K562 (cell line): ENCODE measurements around the gene SNUPN. TPM values are rescaled to one million over a fixed set of nuclear protein-coding genes. Genes with fewer than 3 reads are reported as not detected.

ENCODE experiments used
- CCNT2 ChIP-seq: IDR thresholded peaks from 2 replicates; pipeline ENCODE4 v1.6.1; 2011; ENCODE audit warnings: borderline replicate concordance, low read depth, mild to moderate bottlenecking, moderate library complexity, mixed read lengths, low read length; ENCODE audit not compliant: insufficient read length; ENCODE audit errors: extremely low read depth
- CEBPB ChIP-seq: fragments of 450-650 bp; IDR thresholded peaks from 2 replicates; pipeline ENCODE4 v1.6.1; 2016; ENCODE audit warnings: missing genetic modification characterization, missing compliant biosample characterization
- ESRRA ChIP-seq: fragments of 450-650 bp; IDR thresholded peaks from 2 replicates; pipeline ENCODE4 v1.6.1; 2014; ENCODE audit warnings: low read depth, mild to moderate bottlenecking, moderate library complexity, borderline replicate concordance
- HINFP ChIP-seq: fragments of 450-650 bp; conservative IDR thresholded peaks from 2 replicates; pipeline ENCODE4 v1.6.1; 2016; ENCODE audit warnings: missing genetic modification characterization, low read depth, mild to moderate bottlenecking, control low read depth, missing compliant biosample characterization
- MED1 ChIP-seq: sonication (generic); formaldehyde crosslinking; IDR thresholded peaks from 2 replicates; pipeline ENCODE4 v1.8.1; 2023; ENCODE audit warnings: missing genetic modification reagents, borderline replicate concordance
- PRMT5 ChIP-seq: sonication (generic); formaldehyde crosslinking; IDR thresholded peaks from 2 replicates; pipeline ENCODE4 v1.5.0; 2020; ENCODE audit warnings: missing genetic modification reagents
- RCOR1 ChIP-seq, 2 experiments: IDR thresholded peaks; 2 replicates each; pipeline ENCODE4 v1.6.1; 2012; ENCODE audit warnings: low read depth in 2 of 2, low read length in 2 of 2, borderline replicate concordance in 1 of 2, improper control_type of control experiment in 1 of 2
- RFX1 ChIP-seq: fragments of 450-650 bp; IDR thresholded peaks from 2 replicates; pipeline ENCODE4 v1.6.1; 2016; ENCODE audit warnings: mild to moderate bottlenecking, moderate library complexity
- SMARCA4 ChIP-seq: fragments of 450-650 bp; IDR thresholded peaks from 2 replicates; pipeline ENCODE4 v1.6.1; 2016
- ZNF316 ChIP-seq: fragments of 450-650 bp; IDR thresholded peaks from 2 replicates; pipeline ENCODE4 v1.6.1; 2016
- ZNF449 ChIP-seq: fragments of 250-450 bp; sonication (Bioruptor Pico); IDR thresholded peaks from 2 replicates; pipeline ENCODE4 v1.8.0; 2022; ENCODE audit warnings: moderate library complexity, mild to moderate bottlenecking, inconsistent platforms
- ZNF592 ChIP-seq: fragments of 450-650 bp; IDR thresholded peaks from 2 replicates; pipeline ENCODE4 v1.6.1; 2017; ENCODE audit warnings: antibody characterized with exemption, mild to moderate bottlenecking
- ZNF79 ChIP-seq: fragments of 250-450 bp; sonication (Bioruptor Pico); IDR thresholded peaks from 2 replicates; pipeline ENCODE4 v1.4.0; 2020; ENCODE audit warnings: low read depth, mild to moderate bottlenecking, moderate library complexity
- ZZZ3 ChIP-seq: fragments of 450-650 bp; IDR thresholded peaks from 2 replicates; pipeline ENCODE4 v1.6.1; 2016; ENCODE audit warnings: antibody characterized with exemption, mild to moderate bottlenecking, moderate library complexity
- polyA plus RNA-seq, 8 experiments: library from polyadenylated mRNA; depleted of rRNA in 4 of 8; stranded (reverse) in 5 of 8; unstranded in 3 of 8; fragments of >200 nt; fragmentation: Nextera tagmentation in 2 of 8; fragmentation: Illumina TruSeq in 1 of 8; extraction: Ambion mirVana in 2 of 8; extraction: Trizol in 1 of 8; gene quantifications; 2 replicates each; pipeline versions ENCODE4 v1.2.1 to v1.2.3, GENCODE V29; 2011 to 2014; ENCODE audit warnings: inconsistent platforms in 1 of 8, missing spikeins in 1 of 8
- total RNA-seq, 7 experiments: library from RNA; depleted of rRNA in 6 of 7; stranded (reverse); fragments of >200 nt in 6 of 7; fragmentation: Illumina TruSeq in 2 of 7; extraction: Trizol in 2 of 7; gene quantifications; 2 replicates each; pipeline versions ENCODE4 v1.2.1 to v1.2.3, GENCODE V29; 2011 to 2021; ENCODE audit warnings: low replicate concordance in 1 of 7
- TF ChIP-seq, protein P1 (sequence below), 3 experiments: fragments of 200-800 bp in 1 of 3; fragments of 250-450 bp in 1 of 3; fragments of 450-650 bp in 1 of 3; sonication (Bioruptor Pico) in 1 of 3; sonication (Bioruptor generic) in 1 of 3; formaldehyde crosslinking in 1 of 3; IDR thresholded peaks; 2 replicates each; pipeline versions ENCODE4 v1.6.1 to v1.8.0; 2016 to 2022; ENCODE audit warnings: mild to moderate bottlenecking in 2 of 3, missing genetic modification characterization in 2 of 3, missing compliant biosample characterization in 1 of 3, moderate library complexity in 1 of 3

SNUPN gene
- total and polyA plus RNA-seq, 9 of the 15 experiments (the other 6 are each of a cell fraction or from before 2014, with no cell fraction given), result 32.2 to 78.3 (median 40.0) TPM

DNA sequence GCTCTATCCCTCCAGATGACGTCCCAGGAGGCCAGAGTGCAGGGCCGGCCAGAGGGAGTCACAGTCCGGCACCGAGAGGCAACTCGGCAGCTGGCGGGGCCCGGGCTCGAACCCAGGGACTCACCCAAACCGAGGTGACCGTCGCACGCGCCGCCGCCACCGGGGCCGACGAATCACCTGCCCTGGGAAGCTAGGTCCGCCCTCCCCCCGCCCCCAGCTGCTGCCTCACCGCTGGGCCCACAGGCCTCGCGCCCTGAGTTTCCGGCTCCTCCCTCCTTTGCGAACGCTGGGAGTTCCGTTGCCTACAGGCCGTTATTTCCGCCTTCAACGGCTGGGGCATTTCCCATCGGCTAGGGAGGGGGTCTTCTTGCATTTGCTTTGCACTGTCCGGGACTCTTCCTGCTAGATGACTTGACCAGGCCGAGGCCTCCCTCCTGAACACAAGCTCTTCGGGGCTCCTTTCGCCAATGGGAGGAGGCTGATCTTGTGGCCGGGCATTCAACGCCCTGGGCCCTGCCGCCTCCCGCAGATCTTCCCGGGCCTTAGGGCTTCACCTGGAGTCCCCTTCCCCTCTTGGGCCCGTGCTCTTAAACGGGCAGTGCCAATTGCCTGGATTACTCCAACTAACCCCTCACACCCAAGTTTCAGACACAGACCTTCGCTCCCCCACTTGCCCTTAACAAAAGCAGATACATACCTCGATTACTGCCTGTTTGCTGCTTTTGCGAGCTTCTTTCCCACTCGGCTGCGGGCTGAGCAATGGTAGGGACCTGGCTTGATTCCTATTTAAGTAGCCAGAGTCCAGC, at the start of gene SNUPN (continued):
- no peak for TF ChIP-seq HINFP (tag)
- peak; percentile 61 for TF ChIP-seq ESRRA
- TF ChIP-seq ZNF449 (CRISPR knock-in tag), result no peak
- no peak for TF ChIP-seq ZZZ3
- peak; percentile 59 for TF ChIP-seq ZNF592
- TF ChIP-seq MED1 (CRISPR knock-in tag), result no peak
- TF ChIP-seq ZNF316, result no peak
- TF ChIP-seq, protein P1, sequence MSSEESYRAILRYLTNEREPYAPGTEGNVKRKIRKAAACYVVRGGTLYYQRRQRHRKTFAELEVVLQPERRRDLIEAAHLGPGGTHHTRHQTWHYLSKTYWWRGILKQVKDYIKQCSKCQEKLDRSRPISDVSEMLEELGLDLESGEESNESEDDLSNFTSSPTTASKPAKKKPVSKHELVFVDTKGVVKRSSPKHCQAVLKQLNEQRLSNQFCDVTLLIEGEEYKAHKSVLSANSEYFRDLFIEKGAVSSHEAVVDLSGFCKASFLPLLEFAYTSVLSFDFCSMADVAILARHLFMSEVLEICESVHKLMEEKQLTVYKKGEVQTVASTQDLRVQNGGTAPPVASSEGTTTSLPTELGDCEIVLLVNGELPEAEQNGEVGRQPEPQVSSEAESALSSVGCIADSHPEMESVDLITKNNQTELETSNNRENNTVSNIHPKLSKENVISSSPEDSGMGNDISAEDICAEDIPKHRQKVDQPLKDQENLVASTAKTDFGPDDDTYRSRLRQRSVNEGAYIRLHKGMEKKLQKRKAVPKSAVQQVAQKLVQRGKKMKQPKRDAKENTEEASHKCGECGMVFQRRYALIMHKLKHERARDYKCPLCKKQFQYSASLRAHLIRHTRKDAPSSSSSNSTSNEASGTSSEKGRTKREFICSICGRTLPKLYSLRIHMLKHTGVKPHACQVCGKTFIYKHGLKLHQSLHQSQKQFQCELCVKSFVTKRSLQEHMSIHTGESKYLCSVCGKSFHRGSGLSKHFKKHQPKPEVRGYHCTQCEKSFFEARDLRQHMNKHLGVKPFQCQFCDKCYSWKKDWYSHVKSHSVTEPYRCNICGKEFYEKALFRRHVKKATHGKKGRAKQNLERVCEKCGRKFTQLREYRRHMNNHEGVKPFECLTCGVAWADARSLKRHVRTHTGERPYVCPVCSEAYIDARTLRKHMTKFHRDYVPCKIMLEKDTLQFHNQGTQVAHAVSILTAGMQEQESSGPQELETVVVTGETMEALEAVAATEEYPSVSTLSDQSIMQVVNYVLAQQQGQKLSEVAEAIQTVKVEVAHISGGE (CRISPR knock-in tag; IDR thresholded peaks at IDR 0.05), result peak in 1 of 3 experiments; percentile 78; a peak in 2 of 6 replicates
- peak; percentile 92 for TF ChIP-seq CCNT2
- TF ChIP-seq SMARCA4, result no peak
- TF ChIP-seq CEBPB (tag), result no peak
- peak in 1 of 2 experiments; percentile 44; a peak in 1 of 4 replicates for TF ChIP-seq RCOR1 (IDR thresholded peaks at IDR 0.05; ENCODE audit: borderline replicate concordance in 1 of 2, low read depth in 2 of 2, low read length in 2 of 2)
- TF ChIP-seq PRMT5 (CRISPR knock-in tag), result no peak
- no peak for TF ChIP-seq RFX1
- no peak for TF ChIP-seq ZNF79 (CRISPR knock-in tag)
